ENCODE results near the gene UBE2D1.

The UBE2D1 gene

DNA sequence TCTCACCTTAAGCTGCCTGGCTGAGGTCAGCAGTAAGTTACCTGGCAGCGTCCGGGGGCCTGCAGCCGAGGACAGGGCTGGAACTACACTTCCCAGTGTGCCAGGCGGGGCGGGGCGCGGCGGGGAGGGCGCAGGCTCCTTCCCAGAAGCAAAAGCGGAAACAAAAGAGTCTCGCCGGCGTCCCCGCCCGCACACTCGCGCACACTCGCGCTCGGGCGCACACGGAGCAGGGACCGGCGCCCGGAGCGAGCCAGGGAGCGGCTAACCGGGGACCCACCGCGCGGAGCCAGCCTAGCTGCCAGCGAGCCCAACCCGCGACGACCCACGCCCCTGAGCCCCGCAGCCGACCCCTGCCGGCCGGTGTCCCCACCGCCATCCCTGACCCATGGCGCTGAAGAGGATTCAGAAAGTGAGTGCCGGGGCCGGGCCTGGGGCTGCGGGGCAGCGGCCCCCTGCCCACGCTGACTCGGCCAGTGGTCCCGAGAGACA lies at the start of gene UBE2D1:
Gene UBE2D1, plus strand, starts transcription at position 190 of the 489 bp plus-strand sequence. Its CDS starts 196 bp downstream, at position 386.
- DNase-seq: peak; percentile 54

GRCh38 chr10:58291538-58292174 lies 43.1 kb upstream of the UBE2D1 start:
- DNase-seq: peak; percentile 26

- DNase-seq: no peak
Measured at GRCh38 chr10:58293989-58294388, 40.8 kb upstream of the UBE2D1 start.

- DNase-seq: no peak
Measured at GRCh38 chr10:58299580-58299979, 35.2 kb upstream of the UBE2D1 start.

DNA sequence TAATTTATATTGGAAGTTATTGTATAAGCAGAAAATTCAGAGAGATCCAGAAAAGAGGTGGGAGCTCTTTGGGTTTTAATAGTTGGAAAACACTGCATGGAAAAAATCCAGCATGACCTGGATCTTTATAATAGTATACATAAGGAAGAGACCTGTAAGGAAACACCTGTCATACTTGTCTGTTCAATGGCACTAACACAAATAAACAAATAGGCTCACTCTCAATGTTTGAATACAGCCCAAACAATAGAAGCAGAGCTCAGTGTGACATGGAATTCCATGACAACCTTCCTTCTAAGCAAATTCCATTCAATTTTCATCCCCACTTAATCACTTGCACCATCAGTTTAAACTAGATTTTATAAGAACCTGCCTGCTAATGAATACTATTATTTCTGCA lies 34.1 kb upstream of the UBE2D1 start:
- no peak for DNase-seq

- no peak for DNase-seq
Measured at GRCh38 chr10:58302254-58302653, 32.6 kb upstream of the UBE2D1 start.

- no peak for DNase-seq
Measured at GRCh38 chr10:58304099-58304633, 30.6 kb upstream of the UBE2D1 start.

GRCh38 chr10:58305821-58306220 lies 29.0 kb upstream of the UBE2D1 start:
- DNase-seq: no peak

- DNase-seq: no peak
Measured at GRCh38 chr10:58307676-58308075, 27.1 kb upstream of the UBE2D1 start.

- no peak for DNase-seq
Measured at GRCh38 chr10:58311026-58311425, 23.8 kb upstream of the UBE2D1 start.

DNA sequence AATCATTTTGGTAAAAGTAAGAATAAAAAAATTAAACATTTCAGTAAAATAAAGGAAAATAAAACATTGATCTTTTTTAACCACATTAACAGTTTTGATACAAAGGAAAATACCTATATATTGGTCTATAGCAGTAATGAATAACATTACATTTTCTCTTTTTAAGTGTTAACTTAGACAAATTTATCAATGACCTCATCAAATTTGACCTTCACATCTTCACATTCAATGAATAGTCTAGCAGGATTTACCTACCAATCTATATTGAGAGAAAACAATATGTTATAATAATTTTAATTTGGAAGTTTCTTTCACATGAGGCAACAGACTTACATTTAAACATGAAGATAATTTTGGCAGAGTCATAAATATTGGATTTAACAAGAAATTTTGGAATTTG lies 17.9 kb upstream of the UBE2D1 start:
- no peak for DNase-seq

DNA sequence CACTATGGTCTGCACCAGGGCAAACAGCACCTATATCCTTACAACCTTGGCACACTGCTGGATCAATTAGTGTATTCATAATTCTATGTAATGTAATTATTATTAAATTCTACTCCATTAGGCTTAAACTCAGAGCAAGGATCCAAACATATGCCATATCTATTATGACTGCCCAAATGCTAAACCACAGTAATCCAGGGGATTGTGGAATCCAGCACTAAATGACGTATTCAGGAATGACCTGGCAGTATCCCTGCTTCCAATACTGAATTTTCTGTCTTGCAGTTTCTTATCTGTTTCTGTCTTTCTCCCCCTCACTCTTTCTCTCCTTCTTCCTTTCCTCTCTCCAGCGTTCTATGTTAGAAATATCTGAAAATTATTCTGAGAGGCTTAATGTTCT lies 16.5 kb upstream of the UBE2D1 start:
- no peak for DNase-seq

DNA sequence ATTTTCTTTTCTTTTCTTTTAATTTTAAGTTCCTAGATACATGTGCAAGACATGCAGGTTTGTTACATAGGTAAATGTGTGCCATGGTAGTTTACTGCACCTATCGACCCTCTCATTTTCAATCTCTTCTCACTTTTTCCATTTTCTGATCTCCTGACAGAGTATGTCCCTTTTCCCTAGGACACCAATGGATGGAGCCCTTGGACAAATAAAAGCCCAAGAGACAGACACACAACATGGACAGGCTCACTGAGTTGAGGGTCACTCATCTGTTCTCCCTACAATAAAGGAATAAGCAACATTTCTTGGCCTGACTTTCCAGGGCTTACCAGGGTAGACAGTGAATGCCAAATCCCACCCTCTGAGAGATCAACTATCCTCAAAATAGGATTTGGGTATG lies 15.2 kb upstream of the UBE2D1 start:
- DNase-seq: no peak

GRCh38 chr10:58320351-58321049 lies 14.3 kb upstream of the UBE2D1 start:
- DNase-seq: no peak

- no peak for DNase-seq
Measured at GRCh38 chr10:58322072-58322834, 12.6 kb upstream of the UBE2D1 start.

DNA sequence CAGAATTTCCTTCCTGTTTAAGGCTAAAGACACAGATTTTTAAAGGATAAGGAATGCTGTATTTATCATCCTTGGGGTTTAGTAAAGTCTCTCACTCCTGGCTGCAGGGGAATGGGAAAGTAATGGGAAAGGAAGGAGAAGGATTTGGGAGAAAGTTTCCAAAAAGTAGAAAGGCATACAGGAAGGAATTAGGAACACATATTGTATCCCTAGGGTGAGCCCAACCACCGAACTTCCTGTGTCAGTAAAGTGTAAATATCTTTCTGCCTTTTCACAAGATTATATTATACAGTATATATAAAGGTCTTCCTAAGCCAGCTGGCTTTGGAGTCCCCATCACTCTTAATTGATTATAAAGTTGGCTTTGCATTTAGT lies 12.0 kb upstream of the UBE2D1 start:
- DNase-seq: no peak

- no peak for DNase-seq
Measured at GRCh38 chr10:58326967-58327381, 7.8 kb upstream of the UBE2D1 start.

DNA sequence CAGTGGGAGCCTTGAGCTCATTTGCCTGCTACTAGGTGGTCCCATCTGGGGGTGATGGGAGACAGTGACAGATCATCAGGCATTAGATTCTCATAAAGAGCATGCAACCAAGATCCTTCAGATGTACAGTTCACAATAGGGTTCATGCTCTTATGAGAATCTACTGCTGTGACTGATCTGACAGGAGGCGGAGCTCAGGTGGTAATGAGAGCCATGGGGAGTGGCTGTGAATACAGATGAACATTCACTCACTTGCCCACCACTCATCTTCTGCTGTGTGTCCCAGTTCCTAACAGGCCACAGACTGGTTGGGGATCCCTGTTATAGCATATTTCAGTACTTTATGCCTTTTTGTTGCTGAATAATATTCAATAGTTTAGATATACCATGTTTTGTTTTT lies 6.6 kb upstream of the UBE2D1 start:
- no peak for DNase-seq

DNA sequence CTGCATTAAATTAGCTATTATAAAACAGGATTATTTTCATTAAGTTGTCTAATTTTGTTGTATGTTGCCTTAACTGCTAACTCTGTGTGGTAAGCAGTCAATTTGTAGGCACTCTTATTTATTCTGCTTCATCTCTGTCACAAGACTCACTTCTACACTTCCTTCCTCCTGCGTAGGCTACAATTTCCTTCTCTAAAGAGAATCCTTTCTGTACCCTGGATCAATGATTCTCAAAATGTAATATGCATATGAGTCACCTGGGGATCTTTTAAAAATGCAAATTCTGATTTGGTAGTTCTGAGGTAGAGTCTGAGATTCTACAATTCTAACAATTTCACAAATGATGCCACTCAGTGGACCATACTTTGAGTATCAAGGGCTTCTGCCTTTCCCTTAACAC lies 4.4 kb upstream of the UBE2D1 start:
- DNase-seq: no peak

GRCh38 chr10:58331646-58332045 lies 3.2 kb upstream of the UBE2D1 start:
- DNase-seq: no peak

GRCh38 chr10:58335306-58336005 lies 650 bp downstream of the UBE2D1 start:
- DNase-seq: no peak

GRCh38 chr10:58336242-58336641 lies 1.4 kb downstream of the UBE2D1 start:
- no peak for DNase-seq

- DNase-seq: no peak
Measured at GRCh38 chr10:58341422-58341821, 6.6 kb downstream of the UBE2D1 start.
